ENCODE results near the gene PTPRU. TPM values are rescaled to one million over a fixed set of nuclear protein-coding genes. Genes with fewer than 3 reads are reported as not detected.

The PTPRU gene
- total RNA-seq, 1 experiment from 2014 or later: 0.72 TPM

DNA sequence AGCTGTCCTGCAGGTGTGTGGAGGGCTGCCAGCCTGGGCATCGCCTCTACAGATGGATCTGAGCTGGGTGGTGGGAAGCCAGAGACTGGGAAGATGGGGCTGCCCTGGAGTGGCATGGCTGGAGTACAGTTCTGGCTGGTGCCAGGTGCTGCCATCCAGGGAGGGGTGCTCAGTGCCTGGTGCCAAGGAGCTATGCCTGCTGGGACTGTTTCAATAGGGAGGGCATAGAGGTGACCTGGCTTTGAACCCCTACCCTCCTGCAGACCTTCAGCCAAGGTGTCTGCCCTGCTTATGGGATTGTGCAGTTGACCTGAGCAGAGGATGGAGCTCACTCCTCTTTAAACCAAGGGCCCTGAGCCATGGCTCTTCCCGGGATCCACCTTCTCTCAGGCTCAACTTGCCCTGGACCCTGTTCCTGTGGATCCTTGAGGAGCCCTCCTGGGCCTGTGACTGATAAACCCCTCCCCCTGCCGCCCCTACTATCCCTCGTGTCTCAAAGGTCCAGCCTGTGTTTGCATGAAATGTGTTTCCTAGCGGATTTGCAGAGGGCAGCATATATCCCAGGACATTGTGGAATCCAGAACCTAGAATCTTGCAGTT, 48.7 kb downstream of the PTPRU start:
- Histone ChIP-seq H3K27ac (ENCODE audit: low read length) (no peak overlapping the region), H3K4me3 (ENCODE audit: low read depth in 2 of 2, low read length in 2 of 2) (no peak overlapping the region), H3K36me3 (ENCODE audit: control insufficient read depth, insufficient read depth, low read length) (no peaks in the 10 kb centered on the region), H3K9me3 (ENCODE audit: control insufficient read depth, insufficient read depth, low read depth, low read length) (no peaks in the 10 kb centered on the region), H3K4me1 (ENCODE audit: control insufficient read depth, insufficient read depth, low read length) (no peaks in the 10 kb centered on the region), H3K27me3 (ENCODE audit: control insufficient read depth, insufficient read depth, low read length) (no peaks in the 10 kb centered on the region)
- DNase-seq (ENCODE audit: low read depth, low spot score) (no peak), ATAC-seq (no peak)
- no TSS peak for BruUV-seq (replicated peaks)
- in situ Hi-C loops (cut with HindIII; ENCODE audit: low pct_unique_long_range_greater_than_20kb, low sequenced_read_pairs) (no loop called here), intact Hi-C loops (cut with micrococcal nuclease; ENCODE audit: unreplicated experiment) (no loop called here)
- CTCF ChIA-PET: no interaction called here
- POLR2A ChIA-PET: no interaction called here
- TF ChIP-seq, protein P1, sequence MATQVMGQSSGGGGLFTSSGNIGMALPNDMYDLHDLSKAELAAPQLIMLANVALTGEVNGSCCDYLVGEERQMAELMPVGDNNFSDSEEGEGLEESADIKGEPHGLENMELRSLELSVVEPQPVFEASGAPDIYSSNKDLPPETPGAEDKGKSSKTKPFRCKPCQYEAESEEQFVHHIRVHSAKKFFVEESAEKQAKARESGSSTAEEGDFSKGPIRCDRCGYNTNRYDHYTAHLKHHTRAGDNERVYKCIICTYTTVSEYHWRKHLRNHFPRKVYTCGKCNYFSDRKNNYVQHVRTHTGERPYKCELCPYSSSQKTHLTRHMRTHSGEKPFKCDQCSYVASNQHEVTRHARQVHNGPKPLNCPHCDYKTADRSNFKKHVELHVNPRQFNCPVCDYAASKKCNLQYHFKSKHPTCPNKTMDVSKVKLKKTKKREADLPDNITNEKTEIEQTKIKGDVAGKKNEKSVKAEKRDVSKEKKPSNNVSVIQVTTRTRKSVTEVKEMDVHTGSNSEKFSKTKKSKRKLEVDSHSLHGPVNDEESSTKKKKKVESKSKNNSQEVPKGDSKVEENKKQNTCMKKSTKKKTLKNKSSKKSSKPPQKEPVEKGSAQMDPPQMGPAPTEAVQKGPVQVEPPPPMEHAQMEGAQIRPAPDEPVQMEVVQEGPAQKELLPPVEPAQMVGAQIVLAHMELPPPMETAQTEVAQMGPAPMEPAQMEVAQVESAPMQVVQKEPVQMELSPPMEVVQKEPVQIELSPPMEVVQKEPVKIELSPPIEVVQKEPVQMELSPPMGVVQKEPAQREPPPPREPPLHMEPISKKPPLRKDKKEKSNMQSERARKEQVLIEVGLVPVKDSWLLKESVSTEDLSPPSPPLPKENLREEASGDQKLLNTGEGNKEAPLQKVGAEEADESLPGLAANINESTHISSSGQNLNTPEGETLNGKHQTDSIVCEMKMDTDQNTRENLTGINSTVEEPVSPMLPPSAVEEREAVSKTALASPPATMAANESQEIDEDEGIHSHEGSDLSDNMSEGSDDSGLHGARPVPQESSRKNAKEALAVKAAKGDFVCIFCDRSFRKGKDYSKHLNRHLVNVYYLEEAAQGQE (IDR thresholded peaks at IDR 0.05; ENCODE audit: insufficient read depth in 1 of 2, low read depth in 2 of 2, low read length in 1 of 2): no peak
- TF ChIP-seq TCF7L2 (IDR thresholded peaks at IDR 0.05; ENCODE audit: low read depth, low read length) (no peak), SIN3A (IDR thresholded peaks at IDR 0.05; ENCODE audit: borderline replicate concordance, insufficient read depth, low read depth, low read length) (no peak), POLR2AphosphoS5 (IDR thresholded peaks at IDR 0.05; ENCODE audit: low read depth, low read length) (no peak)
- TF ChIP-seq, protein P2, sequence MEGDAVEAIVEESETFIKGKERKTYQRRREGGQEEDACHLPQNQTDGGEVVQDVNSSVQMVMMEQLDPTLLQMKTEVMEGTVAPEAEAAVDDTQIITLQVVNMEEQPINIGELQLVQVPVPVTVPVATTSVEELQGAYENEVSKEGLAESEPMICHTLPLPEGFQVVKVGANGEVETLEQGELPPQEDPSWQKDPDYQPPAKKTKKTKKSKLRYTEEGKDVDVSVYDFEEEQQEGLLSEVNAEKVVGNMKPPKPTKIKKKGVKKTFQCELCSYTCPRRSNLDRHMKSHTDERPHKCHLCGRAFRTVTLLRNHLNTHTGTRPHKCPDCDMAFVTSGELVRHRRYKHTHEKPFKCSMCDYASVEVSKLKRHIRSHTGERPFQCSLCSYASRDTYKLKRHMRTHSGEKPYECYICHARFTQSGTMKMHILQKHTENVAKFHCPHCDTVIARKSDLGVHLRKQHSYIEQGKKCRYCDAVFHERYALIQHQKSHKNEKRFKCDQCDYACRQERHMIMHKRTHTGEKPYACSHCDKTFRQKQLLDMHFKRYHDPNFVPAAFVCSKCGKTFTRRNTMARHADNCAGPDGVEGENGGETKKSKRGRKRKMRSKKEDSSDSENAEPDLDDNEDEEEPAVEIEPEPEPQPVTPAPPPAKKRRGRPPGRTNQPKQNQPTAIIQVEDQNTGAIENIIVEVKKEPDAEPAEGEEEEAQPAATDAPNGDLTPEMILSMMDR (IDR thresholded peaks at IDR 0.05): no peak

DNA sequence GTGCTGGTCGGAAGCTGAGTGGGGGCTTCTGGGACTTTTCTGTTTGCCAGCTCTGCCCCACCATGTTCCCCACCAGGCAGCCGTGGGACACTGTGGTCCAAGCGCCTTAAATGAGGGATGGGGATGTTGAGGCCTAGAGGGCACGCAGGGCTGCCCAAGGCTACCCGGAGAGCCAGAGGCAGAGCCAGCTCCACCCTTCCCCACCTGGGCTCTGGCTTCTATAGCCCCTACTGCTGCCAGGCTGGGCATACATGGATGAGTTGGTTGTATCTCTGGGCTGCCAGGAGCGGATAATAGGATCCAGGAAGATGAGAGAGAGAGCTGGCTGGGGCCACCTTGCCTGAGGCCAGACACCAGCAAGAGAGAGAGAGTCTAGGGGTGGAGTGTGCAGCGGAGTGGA, 49.4 kb downstream of the PTPRU start:
- DNase-seq (ENCODE audit: low read depth, low spot score) (no peak), ATAC-seq (no peak)
- in situ Hi-C loops (cut with HindIII; ENCODE audit: low pct_unique_long_range_greater_than_20kb, low sequenced_read_pairs): no loop called here
- Histone ChIP-seq H3K4me1 (ENCODE audit: control insufficient read depth, insufficient read depth, low read length) (no peaks in the 10 kb centered on the region), H3K27ac (ENCODE audit: low read length) (no peak overlapping the region), H3K27me3 (ENCODE audit: control insufficient read depth, insufficient read depth, low read length) (no peaks in the 10 kb centered on the region), H3K4me3 (ENCODE audit: low read depth in 2 of 2, low read length in 2 of 2) (no peak overlapping the region), H3K36me3 (ENCODE audit: control insufficient read depth, insufficient read depth, low read length) (no peaks in the 10 kb centered on the region), H3K9me3 (ENCODE audit: control insufficient read depth, insufficient read depth, low read depth, low read length) (no peaks in the 10 kb centered on the region)
- POLR2A ChIA-PET: no interaction called here
- no TSS peak for BruUV-seq (replicated peaks)
- no peak for TF ChIP-seq POLR2AphosphoS5 (IDR thresholded peaks at IDR 0.05; ENCODE audit: low read depth, low read length)
- no peak for TF ChIP-seq SIN3A (IDR thresholded peaks at IDR 0.05; ENCODE audit: borderline replicate concordance, insufficient read depth, low read depth, low read length)
- TF ChIP-seq TCF7L2 (IDR thresholded peaks at IDR 0.05; ENCODE audit: low read depth, low read length): no peak
- TF ChIP-seq, protein P1 (IDR thresholded peaks at IDR 0.05; ENCODE audit: insufficient read depth in 1 of 2, low read depth in 2 of 2, low read length in 1 of 2): no peak
- TF ChIP-seq, protein P2 (IDR thresholded peaks at IDR 0.05): no peak
- CTCF ChIA-PET: no interaction called here
- intact Hi-C loops (cut with micrococcal nuclease; ENCODE audit: unreplicated experiment): no loop called here
